Spleen (tissue), 3 donors: ENCODE data around the gene AMBRA1.

ENCODE experiments used
- POLR2A ChIP-seq, 3 donors: fragments of 450-650 bp; IDR thresholded peaks; one replicate each; pipeline ENCODE4 v1.5.1; 2017; ENCODE audit warnings: antibody characterized with exemption in 3 of 3, mild to moderate bottlenecking in 1 of 3
- POLR2AphosphoS5 ChIP-seq, 3 donors: sonication (generic); formaldehyde crosslinking; IDR thresholded peaks; one replicate each; pipeline ENCODE4 v1.5.1; 2017; ENCODE audit warnings: antibody characterized with exemption in 3 of 3

DNA sequence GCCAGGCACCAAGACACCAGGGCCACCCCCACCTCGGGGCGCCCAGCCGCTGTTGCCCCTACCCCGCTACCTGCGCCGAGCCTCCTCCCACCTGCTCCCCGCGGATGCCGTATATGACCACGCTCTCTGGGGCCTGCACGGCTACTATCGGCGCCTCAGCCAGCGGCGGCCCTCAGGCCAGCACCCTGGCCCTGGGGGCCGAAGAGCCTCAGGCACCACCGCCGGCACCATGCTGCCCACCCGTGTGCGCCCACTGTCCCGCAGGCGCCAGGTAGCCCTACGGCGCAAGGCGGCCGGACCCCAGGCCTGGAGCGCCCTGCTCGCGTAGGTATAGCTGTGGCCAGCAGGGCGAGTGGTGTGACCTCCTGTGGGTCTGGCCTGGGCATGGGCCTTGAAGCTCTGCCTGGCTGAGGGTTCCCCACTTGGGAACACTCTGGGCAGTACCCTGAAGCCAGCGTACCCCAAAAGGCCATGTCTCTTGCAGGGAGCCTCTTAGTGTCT lies 227.1 kb downstream of the AMBRA1 start:
- TF ChIP-seq POLR2A (IDR thresholded peaks at IDR 0.05) (no peak), POLR2AphosphoS5 (IDR thresholded peaks at IDR 0.05) (no peak)
